CD4-positive, alpha-beta T cell treated with Interferon gamma for 1 hour (primary cell): Measurements from ENCODE around the gene DDHD1.
"Not testable (repeated sequence)": the region's sequence is repeated elsewhere in the genome, so short reads cannot be mapped to it uniquely, and the experiment has no call there.

Experiments
- DNase-seq: peaks from one replicate; pipeline ENCODE4 v3.0.0-alpha.2; 2020

DDHD1 gene

GRCh38 chr14:53152887-53153701, at the start of gene DDHD1:
Gene DDHD1 (minus strand): TSS chr14:53153323. CDS start chr14:53153098, 225 bp downstream.
- peak; percentile 89 for DNase-seq

- DNase-seq: no peak
Observed at GRCh38 chr14:53195949-53196348, 42.8 kb upstream of the DDHD1 start.

- DNase-seq: no peak
Observed at GRCh38 chr14:53193193-53193592, 40.1 kb upstream of the DDHD1 start.

GRCh38 chr14:53192052-53192760, 39.1 kb upstream of the DDHD1 start:
- no peak for DNase-seq

DNA sequence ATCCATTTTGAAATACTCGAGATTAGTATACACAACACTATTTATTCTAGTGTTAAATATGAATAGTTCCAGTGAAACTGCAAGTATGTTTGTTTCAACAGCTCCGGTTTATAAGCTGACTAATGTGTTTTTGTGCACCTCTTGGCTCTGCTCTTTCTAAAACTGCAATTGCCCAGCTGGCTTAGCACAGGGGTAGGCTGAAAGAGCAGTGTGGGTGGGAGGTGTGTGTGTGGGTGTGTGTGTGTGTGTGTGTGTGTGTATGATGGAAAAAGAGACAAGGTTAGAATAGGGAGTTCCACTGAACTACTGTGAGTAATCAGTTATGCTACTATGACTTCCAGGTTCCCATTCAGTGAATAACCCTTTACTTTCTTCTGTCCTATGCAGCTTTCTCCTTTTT, 37.8 kb upstream of the DDHD1 start:
- DNase-seq: no peak

- DNase-seq: no peak
Observed at GRCh38 chr14:53187921-53188463, 34.9 kb upstream of the DDHD1 start.

DNA sequence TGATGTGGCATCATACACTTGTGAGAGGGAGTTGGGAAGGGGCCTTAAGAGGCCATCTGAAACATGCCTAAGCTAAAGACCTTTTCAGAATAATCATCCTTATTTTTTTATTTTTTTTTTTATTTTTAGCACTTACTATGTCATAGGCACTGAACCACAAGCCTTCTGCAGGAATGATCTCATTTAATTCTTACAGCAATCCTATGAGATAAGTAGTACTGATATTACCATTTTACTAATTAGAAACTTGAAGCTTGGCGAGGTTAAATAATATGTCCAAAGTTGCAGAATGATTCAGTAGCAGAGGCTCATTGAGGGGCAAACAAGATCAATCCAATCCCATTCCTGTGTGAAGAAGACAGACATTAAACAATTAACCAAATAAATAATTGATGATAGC, 33.4 kb upstream of the DDHD1 start:
- no peak for DNase-seq

DNA sequence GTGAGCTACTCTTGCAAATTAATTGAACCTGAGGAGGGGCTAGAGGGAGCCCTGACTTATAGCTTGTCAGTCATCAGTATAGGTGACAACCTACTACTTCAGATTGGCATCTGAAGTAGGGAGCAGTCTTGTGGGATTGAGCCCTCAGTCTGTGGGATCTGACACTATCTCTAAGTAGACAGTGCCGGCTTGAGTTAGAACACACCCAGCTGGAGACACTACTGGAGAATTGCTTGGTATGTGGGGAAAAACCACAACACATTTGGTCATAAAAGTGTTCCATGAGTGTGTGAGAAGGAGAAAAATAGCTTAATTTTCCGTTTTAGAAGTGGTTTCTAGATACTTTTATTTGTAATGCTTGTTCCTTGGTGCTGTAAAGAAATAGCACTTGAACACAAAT, 30.5 kb upstream of the DDHD1 start:
- DNase-seq: no peak

DNA sequence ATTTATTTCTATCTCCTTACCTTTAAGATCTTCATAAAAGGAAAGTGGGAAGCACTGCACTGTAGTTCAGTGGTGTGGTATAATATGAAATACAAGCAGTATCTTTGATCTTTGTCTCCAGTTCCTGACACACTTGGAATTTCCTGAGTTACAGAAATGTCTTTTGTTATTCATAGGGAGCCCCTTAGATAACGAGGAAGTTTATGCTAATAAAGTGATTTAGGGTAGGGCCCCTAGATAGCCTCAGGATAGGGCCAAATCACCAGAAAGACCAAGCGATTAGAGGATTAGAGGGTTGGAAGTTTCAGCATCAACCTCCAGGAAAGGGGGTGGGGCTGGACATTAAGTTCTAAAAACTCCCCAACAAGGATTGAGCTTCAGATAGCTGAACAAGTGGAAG, 29.9 kb upstream of the DDHD1 start:
- DNase-seq: no peak

DNA sequence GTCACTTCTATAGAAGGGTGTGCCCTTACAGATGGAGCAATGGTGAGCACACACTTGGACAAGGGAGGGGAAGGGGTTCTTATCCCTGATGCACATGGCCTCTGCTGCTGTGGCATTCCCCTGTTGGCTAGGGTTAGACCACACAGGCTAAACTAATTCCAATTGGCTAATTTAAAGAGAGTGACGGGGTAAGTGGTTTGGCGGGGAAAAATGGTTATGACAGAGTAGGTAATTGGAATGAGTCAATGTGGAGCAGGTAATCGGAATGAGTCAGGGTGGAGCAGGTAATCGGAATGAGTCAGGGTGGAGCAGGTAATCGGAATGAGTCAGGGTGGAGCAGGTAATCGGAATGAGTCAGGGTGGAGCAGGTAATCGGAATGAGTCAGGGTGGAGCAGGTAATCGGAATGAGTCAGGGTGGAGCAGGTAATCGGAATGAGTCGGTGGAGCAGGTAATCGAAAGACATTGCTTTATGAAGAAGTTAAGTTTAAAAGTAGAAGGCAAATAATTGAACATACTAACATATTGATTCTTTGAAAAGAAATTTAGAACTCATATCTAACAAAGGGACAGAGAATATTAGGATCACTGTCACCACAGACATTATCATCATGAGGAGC, 28.4 kb upstream of the DDHD1 start:
- not testable (repeated sequence) for DNase-seq

GRCh38 chr14:53180272-53181221, 27.4 kb upstream of the DDHD1 start:
- peak; percentile 8 for DNase-seq

- not testable (repeated sequence) for DNase-seq
Observed at GRCh38 chr14:53179486-53180005, 26.4 kb upstream of the DDHD1 start.

DNA sequence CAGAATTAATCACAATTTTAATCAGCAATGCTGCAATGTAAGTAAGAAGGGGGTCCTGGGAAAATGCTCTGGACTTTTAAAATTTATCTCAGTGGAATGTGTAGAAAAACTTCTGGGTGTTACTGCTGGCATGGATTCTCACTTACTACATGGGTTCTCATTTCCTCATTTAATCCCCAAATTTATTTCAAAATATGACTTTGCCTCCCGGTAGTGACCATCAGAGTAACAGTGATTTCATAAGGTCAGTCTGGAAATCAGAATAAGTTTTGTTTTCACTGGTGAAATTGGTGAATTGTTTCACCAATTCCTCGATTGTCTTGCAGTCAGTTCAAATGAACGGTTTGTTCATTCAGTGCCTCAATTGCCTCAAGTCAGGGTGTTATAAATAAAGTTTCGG, 22.3 kb upstream of the DDHD1 start:
- DNase-seq: no peak

GRCh38 chr14:53174918-53175317, 21.8 kb upstream of the DDHD1 start:
- DNase-seq: no peak

- DNase-seq: no peak
Observed at GRCh38 chr14:53168786-53169185, 15.7 kb upstream of the DDHD1 start.

GRCh38 chr14:53167602-53168328, 14.6 kb upstream of the DDHD1 start:
- no peak for DNase-seq

- DNase-seq: no peak
Observed at GRCh38 chr14:53161758-53162435, 8.8 kb upstream of the DDHD1 start.

DNA sequence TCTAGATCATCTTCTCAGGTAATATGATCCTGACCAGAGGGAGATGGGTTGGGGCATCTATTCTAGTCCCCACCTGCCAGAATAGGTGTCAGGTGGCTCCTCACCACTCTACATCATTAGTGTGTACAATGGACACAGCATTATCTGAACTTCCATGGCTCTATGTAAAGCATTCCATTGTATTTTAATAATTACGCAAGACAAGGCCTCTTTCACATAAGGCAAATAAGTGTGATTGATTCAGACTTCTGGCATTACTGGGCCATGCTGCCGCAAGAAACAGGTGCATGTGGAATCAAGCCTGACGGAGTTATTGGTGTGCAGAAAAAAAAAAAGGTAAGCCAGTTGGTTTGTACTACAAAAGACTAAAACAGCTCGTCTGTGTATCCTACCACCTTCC, 3.1 kb upstream of the DDHD1 start:
- no peak for DNase-seq

- DNase-seq: no peak
Observed at GRCh38 chr14:53153702-53154112, 584 bp upstream of the DDHD1 start.

DNA sequence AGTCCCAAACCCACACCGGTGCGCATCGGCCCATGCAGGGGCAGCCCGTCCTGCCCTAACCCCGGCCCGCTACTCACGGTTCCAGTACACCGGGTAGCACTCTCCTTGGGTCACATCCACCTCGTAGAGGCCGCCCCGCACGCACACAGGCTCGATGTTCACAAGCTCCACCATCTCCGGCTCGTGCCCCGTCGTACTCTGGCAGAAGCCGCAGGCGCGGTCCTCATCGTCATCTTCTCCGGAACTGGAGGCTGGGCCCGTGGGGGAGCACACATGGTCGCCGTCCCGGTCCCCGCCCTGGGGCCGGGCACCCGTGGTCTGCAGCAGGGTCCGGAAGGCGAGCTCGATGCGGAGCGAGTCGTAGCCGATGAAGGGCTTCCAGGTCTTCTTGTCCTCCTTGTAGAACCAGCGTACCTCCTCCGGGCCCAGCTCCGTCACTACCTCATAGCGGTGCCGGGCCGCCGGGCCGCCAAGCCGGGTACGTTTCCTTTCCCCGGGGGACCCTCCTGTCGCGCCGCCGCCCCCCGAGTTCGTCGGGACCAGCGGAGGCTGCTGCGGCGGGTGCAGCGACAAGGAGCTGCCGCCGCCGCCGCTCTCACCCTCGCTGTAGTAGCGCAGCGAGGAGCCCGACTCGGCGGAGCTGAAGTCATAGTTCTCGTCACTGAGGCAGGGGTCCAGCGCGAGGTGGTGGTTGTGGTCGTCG, 788 bp downstream of the DDHD1 start:
- DNase-seq: peak; percentile 65
